Measurements from ENCODE around the gene MYO18B.

The MYO18B gene

DNA sequence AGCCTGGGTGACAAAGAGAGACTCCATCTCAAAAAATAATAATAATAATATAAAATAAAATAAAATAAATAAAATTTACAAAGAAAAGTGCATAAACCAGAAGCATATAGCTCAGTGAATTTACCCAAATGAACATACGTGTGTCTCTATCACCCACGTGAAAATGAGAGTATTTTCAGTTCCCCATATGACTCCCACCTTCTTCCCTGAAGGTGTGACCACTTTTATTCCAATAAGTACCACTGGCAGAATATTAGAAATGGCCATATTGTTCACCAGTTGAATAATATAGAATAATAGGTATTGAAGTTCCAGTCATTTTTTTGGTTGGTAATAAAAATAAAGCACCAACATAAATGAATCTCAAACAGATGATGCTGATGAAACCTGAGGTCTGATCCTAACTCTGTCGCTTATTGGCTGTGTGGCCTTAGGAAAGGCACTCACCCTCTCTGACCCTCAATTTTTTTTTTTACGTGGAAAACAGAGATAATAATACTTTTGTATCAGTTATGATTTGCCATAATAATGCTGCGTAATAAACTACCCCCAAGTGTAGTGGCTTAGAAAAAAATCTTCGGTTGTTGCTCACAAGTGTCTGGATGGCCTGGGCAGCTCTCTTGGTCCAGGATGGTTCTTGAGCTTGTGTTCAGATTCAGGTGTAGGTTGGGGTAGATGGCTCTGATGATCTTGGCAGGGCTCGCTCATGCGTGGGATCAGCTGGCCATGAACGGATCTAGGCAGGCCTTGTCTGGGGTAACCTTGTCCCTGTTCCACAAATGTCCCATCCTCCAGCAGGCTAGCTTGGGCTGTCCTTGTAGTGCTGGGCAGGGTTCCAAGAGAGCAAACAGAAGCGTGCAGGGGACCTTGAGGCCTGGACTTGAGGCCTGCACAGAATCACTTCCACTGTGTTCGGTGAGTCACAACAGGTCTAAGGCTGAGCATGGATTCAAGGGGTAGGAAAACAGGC, 88.1 kb downstream of the MYO18B start:
- DNase-seq, result no peak

DNA sequence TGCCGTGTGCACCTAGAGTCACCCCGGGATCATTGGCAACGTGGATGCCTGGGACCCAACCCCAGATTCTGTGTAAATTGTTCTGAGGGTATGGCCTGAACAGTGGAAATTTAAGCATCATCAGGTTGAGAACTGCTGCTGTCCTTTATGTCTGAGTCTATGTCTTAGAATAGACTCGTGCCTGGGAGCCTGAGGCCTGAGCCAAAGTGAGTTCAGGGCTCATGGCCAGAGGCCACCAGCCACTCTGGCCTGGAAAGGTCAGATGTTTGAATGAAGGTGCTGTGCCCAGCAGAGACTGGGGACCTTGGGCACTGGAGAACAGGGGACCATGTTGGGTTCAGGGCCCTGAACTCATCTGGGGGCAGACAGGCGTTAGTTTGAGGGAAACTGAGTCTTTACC, 91.1 kb downstream of the MYO18B start:
- no peak for DNase-seq

- DNase-seq, result no peak
These were observed 91.7 kb downstream of the MYO18B start for GRCh38 chr22:25833676-25834075.

- no peak for DNase-seq
These were observed 92.5 kb downstream of the MYO18B start for GRCh38 chr22:25834490-25834889.

- no peak for DNase-seq
These were observed 93.4 kb downstream of the MYO18B start for GRCh38 chr22:25835348-25835747.

DNA sequence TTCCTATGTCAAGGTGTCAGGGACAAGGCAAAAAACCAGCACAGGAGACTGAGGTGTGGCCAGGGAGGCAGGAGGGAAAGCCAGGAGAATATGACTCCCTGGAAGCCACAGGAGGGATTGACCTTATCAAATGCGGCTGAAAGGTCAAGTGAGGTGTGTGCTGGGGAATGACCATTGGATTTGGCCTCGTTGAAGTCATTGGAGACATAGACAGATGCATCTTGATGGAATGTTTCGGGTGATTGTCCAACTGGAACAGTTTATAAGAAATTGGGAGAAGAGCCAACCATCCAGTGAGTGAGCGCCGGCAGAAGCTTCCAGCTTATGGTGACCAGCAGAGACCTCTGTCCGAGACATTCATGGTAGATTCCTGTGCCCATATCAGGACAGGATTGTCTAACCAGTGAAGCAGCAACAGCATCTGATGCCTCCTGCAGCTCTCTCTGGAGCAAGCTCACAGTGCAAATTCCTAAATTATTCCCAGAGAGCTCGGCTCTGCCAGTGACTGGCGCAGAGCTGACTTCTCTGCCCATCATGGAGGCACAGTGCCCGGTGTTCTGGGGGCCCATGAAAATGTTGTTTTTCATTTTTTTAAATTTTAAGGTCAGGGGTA, 95.4 kb downstream of the MYO18B start:
- no peak for DNase-seq

- DNase-seq, result no peak
These were observed 97.2 kb downstream of the MYO18B start for GRCh38 chr22:25838960-25839741.

DNA sequence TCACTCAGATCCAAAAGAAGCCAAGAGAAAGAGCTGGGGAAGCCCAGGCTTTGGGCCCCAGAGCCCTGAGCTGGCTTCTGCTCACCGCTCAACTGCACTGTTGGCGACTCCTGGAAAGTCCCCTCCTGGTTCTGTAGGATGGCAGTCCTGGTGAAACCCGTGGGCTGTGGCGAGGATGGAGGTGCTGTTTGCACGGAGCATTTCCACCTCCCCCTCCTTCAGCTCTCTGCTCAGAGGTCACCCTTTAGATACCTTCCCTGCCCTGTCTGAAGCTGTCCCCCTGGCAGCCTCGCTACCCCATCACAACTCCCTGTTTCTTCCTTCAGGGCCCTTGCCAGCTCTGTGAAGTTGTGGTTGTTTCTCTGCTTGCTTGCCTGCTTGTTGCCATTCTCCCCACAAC, 97.8 kb downstream of the MYO18B start:
- no peak for DNase-seq

DNA sequence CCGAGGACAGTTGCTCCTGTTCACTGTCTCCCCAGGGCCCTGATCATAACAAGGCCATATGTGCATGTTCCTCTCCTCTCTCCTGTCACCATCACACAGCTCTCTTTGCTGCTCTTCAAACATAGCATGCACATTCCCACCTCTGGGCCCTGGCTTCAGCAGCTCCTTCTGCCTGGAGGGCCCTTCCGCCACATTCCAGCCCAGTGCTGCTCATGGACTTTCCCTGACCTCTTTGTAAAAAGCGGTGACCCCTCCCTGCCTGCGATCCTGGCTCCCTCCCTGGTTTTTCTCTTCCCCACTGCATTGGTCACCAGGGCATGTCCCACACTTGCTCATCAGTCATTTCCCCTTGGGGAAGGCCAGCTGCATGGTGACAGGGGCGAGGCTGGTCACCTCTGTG, 98.2 kb downstream of the MYO18B start:
- no peak for DNase-seq

GRCh38 chr22:25840891-25841290, 98.9 kb downstream of the MYO18B start:
- DNase-seq, result no peak

GRCh38 chr22:25841775-25842174, 99.8 kb downstream of the MYO18B start:
- no peak for DNase-seq

DNA sequence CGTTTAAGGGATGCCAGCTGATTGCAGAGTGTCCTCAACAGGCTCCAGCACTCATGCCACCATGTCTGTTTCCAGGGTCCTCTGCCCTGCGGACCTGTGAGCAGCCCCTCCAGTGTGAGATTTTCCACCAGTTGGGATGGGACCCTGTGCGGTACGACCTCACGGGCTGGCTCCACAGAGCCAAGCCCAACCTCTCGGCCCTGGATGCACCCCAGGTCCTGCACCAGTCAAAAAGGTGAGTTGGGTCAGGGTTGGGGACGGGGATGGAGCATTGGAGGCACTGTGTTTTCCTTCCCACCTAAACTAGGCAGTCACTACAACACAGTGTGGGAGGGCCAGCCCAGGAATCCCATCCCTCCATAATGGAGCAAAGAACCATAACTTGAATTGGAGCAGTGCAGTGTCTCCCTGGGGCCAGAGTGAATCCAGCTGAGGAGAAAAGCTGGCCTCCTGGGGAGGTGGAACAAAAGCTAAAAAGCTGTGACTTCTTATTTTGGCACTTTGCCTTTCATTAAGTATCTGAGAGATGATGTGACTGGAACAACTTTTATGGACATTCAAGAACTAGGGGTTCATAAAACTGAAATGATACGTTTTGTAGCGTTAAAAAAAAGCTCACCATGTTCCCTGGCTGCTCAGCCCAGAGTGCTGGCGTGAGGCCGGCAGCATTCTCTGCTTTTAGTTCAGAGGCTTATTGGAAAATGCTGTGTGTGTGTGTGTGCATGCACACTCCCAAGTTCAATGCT, 101.8 kb downstream of the MYO18B start:
- no peak for DNase-seq

- no peak for DNase-seq
These were observed 102.6 kb downstream of the MYO18B start for GRCh38 chr22:25844601-25845000.

- DNase-seq, result no peak
These were observed 104.2 kb downstream of the MYO18B start for GRCh38 chr22:25845985-25846745.

DNA sequence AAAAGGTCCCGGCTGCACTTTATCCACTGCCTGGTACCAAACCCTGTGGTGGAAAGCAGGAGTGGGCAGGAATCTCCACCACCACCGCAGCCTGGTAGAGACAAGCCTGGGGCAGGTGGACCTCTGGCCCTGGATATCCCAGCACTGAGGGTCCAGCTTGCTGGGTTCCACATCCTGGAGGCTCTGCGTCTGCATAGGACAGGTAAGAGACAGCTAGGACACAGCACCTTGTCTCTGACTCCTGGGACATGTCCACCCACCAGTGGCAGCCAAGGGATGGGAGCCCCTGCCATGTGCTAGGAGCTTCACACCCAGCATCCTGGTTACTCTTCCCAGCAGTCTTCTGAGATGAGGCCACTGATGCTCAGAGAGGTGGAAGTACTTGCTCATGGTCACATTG, 105.5 kb downstream of the MYO18B start:
- no peak for DNase-seq

DNA sequence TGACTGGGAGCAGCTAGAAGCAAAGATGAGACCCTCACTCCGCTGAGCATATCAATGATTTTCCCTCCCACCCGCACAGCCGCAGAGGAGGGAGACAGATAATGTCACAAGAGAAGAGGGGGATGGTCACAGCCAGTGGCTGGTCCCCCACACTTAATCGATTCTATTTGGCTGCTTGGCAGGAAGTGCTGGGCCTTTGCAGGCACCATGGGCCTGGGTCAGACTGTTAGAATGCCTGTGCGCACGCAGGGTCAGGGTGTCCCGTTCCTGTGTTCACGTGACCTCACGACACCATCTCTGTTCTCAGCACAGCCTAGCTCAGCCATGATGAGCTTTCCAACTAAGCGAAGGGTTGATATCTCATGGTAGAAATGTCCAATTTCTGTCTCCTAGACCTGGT, 107.0 kb downstream of the MYO18B start:
- DNase-seq, result no peak

- DNase-seq, result no peak
These were observed 107.5 kb downstream of the MYO18B start for GRCh38 chr22:25849522-25849921.

DNA sequence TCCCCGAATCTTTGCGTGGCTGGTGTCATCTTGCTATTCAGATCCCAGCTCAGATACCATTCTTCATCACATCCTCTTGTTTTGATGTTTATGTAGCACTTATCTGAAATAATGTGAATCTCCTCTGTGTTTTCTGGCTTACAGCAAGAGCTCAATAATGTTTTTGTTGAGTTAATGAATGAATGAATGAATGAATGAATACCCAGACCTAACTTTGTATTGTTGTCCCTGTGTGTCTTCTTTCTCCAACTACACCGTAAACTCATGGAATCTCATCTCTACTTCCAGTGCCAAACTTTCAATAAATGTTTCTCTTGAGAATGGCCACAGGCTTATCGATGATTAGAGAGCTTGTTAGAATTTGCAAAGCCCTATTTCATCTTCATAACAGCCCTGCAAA, 110.2 kb downstream of the MYO18B start:
- no peak for DNase-seq

DNA sequence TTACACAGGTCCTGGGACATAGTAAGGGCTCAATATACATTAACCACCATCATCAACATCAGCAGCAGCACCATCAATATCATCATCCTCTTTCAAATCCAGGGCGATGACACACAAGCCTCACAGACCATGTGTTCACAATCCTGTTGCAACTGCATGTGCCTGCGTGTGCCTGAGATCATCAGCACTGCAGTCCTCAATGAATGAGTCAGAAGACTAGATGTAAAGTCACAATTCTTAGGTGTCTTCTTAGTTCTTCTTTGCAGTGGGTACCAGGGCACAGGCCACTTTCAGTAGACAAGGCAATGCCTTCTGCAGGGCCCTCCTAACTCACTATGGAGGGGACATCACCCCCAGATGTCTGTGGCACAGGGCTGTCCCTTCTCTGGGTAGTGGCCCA, 111.1 kb downstream of the MYO18B start:
- DNase-seq, result no peak

- DNase-seq, result peak; percentile 69
These were observed 111.7 kb downstream of the MYO18B start for GRCh38 chr22:25853501-25854284.

- DNase-seq, result no peak
These were observed 127.8 kb downstream of the MYO18B start for GRCh38 chr22:25869771-25870170.
